ENCODE data around the gene MAGI1. TPM values are rescaled to one million over a fixed set of nuclear protein-coding genes. Genes with fewer than 3 reads are reported as not detected.

MAGI1 gene
- total RNA-seq, 1 experiment from 2014 or later: 38.6 TPM

DNA sequence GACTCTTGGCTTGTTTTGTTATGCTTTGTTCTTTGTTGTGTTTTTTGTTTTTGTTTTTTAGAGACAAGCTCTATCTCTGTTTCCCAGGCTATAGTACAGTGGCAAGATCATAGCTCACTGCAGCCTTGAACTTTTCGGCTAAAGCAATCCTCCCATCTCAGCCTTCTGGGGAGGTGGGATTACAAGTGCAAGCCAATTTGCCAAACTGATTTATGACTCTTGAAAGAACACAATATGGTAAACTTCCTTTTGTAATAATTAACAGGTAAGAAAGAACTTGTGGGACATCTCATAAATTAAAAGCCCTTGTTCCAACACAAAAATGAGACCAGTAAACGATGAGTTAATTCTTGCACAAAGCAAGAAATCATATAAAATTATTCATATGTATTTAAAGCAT is 476.3 kb downstream of the MAGI1 start (continued):
- TF ChIP-seq POLR2AphosphoS5 (IDR thresholded peaks at IDR 0.05; ENCODE audit: low read depth, low read length) (no peak), CEBPB (IDR thresholded peaks at IDR 0.05; ENCODE audit: low read depth) (no peak), POLR2A (IDR thresholded peaks at IDR 0.05; ENCODE audit: borderline replicate concordance, extremely low read depth, insufficient read depth, insufficient read length) (no peak), CBX3 (IDR thresholded peaks at IDR 0.05; ENCODE audit: low read depth) (no peak), EZH2 (IDR thresholded peaks at IDR 0.05) (no peak), RAD21 (IDR thresholded peaks at IDR 0.05; ENCODE audit: low read depth) (no peak), TCF7L2 (IDR thresholded peaks at IDR 0.05; ENCODE audit: borderline replicate concordance, extremely low read depth, insufficient read depth, insufficient read length) (no peak), EZH2phosphoT487 (IDR thresholded peaks at IDR 0.05; ENCODE audit: borderline replicate concordance) (no peak), ELF1 (IDR thresholded peaks at IDR 0.05; ENCODE audit: borderline replicate concordance, low read depth) (no peak)
- TF ChIP-seq, protein P1, sequence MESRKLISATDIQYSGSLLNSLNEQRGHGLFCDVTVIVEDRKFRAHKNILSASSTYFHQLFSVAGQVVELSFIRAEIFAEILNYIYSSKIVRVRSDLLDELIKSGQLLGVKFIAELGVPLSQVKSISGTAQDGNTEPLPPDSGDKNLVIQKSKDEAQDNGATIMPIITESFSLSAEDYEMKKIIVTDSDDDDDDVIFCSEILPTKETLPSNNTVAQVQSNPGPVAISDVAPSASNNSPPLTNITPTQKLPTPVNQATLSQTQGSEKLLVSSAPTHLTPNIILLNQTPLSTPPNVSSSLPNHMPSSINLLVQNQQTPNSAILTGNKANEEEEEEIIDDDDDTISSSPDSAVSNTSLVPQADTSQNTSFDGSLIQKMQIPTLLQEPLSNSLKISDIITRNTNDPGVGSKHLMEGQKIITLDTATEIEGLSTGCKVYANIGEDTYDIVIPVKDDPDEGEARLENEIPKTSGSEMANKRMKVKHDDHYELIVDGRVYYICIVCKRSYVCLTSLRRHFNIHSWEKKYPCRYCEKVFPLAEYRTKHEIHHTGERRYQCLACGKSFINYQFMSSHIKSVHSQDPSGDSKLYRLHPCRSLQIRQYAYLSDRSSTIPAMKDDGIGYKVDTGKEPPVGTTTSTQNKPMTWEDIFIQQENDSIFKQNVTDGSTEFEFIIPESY (IDR thresholded peaks at IDR 0.05; ENCODE audit: extremely low read depth, insufficient replicate concordance, low read length): no peak

DNA sequence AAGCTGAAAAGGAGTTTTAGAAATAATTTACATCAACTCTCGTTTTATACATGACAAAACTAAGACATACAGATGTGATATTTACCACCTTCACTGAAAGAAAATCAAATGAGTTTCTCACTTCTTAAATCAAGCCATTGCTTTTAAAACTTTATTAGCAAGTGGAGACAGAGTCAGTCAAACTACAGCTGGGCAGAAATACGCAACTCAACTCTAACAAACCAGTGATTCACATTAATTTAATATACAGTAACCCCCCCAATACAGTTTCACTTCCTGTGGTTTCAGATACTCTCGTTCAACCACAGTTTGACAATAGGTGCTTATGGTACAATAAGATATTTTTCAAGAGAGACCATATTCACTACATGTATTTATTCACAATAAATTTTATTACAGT is 477.1 kb downstream of the MAGI1 start:
- intact Hi-C loops (cut with micrococcal nuclease): no loop called here
- BruUV-seq (replicated peaks): no TSS peak
- POLR2A ChIA-PET: no interaction called here
- RAD21 ChIA-PET (ENCODE audit: low non-redundant PET in 1 of 2, low total read pairs in 2 of 2, uncharacterized antibody in 2 of 2, unreplicated experiment in 2 of 2): no interaction called here
- CTCF ChIA-PET: interaction anchor here (1.3 kb wide), 1 partner anchor 8 kb away, joined by 5 read pairs; no protein-coding TSS in a partner anchor
- Histone ChIP-seq H3K79me2 (ENCODE audit: insufficient read depth, low read length) (no peaks in the 10 kb centered on the region), H3K9me3 (ENCODE audit: control insufficient read depth in 1 of 2, insufficient read depth in 1 of 2, low read depth in 1 of 2, low read length in 2 of 2) (no peaks in the 10 kb centered on the region), H3K4me2 (ENCODE audit: low read length) (no peak overlapping the region), H3K4me3 (replicated peaks in 1 of 2; ENCODE audit: low read depth in 1 of 2, low read length in 2 of 2) (no peak overlapping the region), H3K9ac (ENCODE audit: low read length) (no peak overlapping the region), H3K4me1 (ENCODE audit: control insufficient read depth in 1 of 2, insufficient read depth in 2 of 2, low read length in 2 of 2) (no peaks in the 10 kb centered on the region), H3K27me3 (ENCODE audit: insufficient read depth, low read length) (no peaks in the 10 kb centered on the region), H4K20me1 (ENCODE audit: insufficient read depth) (no peaks in the 10 kb centered on the region), H3K27ac (ENCODE audit: low read depth, low read length) (no peak overlapping the region), H3K36me3 (ENCODE audit: control insufficient read depth in 1 of 2, insufficient read depth in 2 of 2, low read length in 2 of 2) (no peaks in the 10 kb centered on the region), H2AFZ (ENCODE audit: low read depth, low read length, poor library complexity, severe bottlenecking) (no peak overlapping the region), H3K9me2 (ENCODE audit: insufficient read depth) (no peaks in the 10 kb centered on the region)
- no peak for DNase-seq (ENCODE audit: low read depth, low spot score)
- no peak for ATAC-seq
- no peak for TF ChIP-seq SP1 (IDR thresholded peaks at IDR 0.05; ENCODE audit: low read depth)
- no peak for TF ChIP-seq EGR1 (IDR thresholded peaks at IDR 0.05; ENCODE audit: low read depth)
- TF ChIP-seq, protein P2, sequence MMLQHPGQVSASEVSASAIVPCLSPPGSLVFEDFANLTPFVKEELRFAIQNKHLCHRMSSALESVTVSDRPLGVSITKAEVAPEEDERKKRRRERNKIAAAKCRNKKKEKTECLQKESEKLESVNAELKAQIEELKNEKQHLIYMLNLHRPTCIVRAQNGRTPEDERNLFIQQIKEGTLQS (IDR thresholded peaks at IDR 0.05): no peak
- TF ChIP-seq ZFX (IDR thresholded peaks at IDR 0.05): no peak
- TF ChIP-seq, protein P3, sequence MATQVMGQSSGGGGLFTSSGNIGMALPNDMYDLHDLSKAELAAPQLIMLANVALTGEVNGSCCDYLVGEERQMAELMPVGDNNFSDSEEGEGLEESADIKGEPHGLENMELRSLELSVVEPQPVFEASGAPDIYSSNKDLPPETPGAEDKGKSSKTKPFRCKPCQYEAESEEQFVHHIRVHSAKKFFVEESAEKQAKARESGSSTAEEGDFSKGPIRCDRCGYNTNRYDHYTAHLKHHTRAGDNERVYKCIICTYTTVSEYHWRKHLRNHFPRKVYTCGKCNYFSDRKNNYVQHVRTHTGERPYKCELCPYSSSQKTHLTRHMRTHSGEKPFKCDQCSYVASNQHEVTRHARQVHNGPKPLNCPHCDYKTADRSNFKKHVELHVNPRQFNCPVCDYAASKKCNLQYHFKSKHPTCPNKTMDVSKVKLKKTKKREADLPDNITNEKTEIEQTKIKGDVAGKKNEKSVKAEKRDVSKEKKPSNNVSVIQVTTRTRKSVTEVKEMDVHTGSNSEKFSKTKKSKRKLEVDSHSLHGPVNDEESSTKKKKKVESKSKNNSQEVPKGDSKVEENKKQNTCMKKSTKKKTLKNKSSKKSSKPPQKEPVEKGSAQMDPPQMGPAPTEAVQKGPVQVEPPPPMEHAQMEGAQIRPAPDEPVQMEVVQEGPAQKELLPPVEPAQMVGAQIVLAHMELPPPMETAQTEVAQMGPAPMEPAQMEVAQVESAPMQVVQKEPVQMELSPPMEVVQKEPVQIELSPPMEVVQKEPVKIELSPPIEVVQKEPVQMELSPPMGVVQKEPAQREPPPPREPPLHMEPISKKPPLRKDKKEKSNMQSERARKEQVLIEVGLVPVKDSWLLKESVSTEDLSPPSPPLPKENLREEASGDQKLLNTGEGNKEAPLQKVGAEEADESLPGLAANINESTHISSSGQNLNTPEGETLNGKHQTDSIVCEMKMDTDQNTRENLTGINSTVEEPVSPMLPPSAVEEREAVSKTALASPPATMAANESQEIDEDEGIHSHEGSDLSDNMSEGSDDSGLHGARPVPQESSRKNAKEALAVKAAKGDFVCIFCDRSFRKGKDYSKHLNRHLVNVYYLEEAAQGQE (IDR thresholded peaks at IDR 0.05; ENCODE audit: low read depth): no peak
- no peak for TF ChIP-seq CEBPB (IDR thresholded peaks at IDR 0.05; ENCODE audit: low read depth)
- no peak for TF ChIP-seq POLR2AphosphoS5 (IDR thresholded peaks at IDR 0.05; ENCODE audit: low read depth, low read length)
- TF ChIP-seq JUND (IDR thresholded peaks at IDR 0.05): no peak
- no peak for TF ChIP-seq ZNF274 (IDR thresholded peaks at IDR 0.05; ENCODE audit: low read depth, low read length)
- TF ChIP-seq, protein P1 (IDR thresholded peaks at IDR 0.05; ENCODE audit: extremely low read depth, insufficient replicate concordance, low read length): no peak
- no peak for TF ChIP-seq TCF7L2 (IDR thresholded peaks at IDR 0.05; ENCODE audit: borderline replicate concordance, extremely low read depth, insufficient read depth, insufficient read length)
